ENCODE results near the gene LAMB4.

LAMB4 gene

GRCh38 chr7:108109221-108109908, 20.8 kb downstream of the LAMB4 start:
- Mint-ChIP-seq H3K4me3 (no peak overlapping the region), H3K9me3 (no peaks in the 10 kb centered on the region), H3K36me3 (no peaks in the 10 kb centered on the region), H3K27me3 (no peaks in the 10 kb centered on the region), H3K4me1 (no peaks in the 10 kb centered on the region), H3K27ac (no peak overlapping the region)
- ATAC-seq (ENCODE audit: low read depth) (peak; percentile 64), DNase-seq (ENCODE audit: low spot score in 2 of 2) (peak in 1 of 2 donors; percentile 18)

- Mint-ChIP-seq H3K4me1 (no peaks in the 10 kb centered on the region), H3K9me3 (no peaks in the 10 kb centered on the region), H3K36me3 (no peaks in the 10 kb centered on the region), H3K27me3 (peaks cover 2% of the 10 kb centered on the region), H3K4me3 (no peak overlapping the region), H3K27ac (no peak overlapping the region)
- DNase-seq (ENCODE audit: low spot score in 2 of 2) (no peak), ATAC-seq (ENCODE audit: low read depth) (no peak)
These were observed 22.0 kb downstream of the LAMB4 start for GRCh38 chr7:108108131-108108530.

- no peak for DNase-seq (ENCODE audit: low spot score in 2 of 2)
- peaks cover 2% of the 10 kb centered on the region for H3K27me3 Mint-ChIP-seq
- H3K9me3 Mint-ChIP-seq = no peaks in the 10 kb centered on the region
- H3K4me1 Mint-ChIP-seq = no peaks in the 10 kb centered on the region
- H3K4me3 Mint-ChIP-seq = no peak overlapping the region
- no peak for ATAC-seq (ENCODE audit: low read depth)
- no peaks in the 10 kb centered on the region for H3K36me3 Mint-ChIP-seq
- no peak overlapping the region for H3K27ac Mint-ChIP-seq
These were observed 25.8 kb downstream of the LAMB4 start for GRCh38 chr7:108104324-108104723.

- no peak overlapping the region for H3K27ac Mint-ChIP-seq
- H3K27me3 Mint-ChIP-seq = peaks cover 5% of the 10 kb centered on the region
- H3K36me3 Mint-ChIP-seq = no peaks in the 10 kb centered on the region
- no peak for ATAC-seq (ENCODE audit: low read depth)
- DNase-seq (ENCODE audit: low spot score in 2 of 2) = no peak
- H3K9me3 Mint-ChIP-seq = no peaks in the 10 kb centered on the region
- no peaks in the 10 kb centered on the region for H3K4me1 Mint-ChIP-seq
- H3K4me3 Mint-ChIP-seq = no peak overlapping the region
These were observed 26.4 kb downstream of the LAMB4 start for GRCh38 chr7:108103558-108104298.

GRCh38 chr7:108102671-108103312, 27.4 kb downstream of the LAMB4 start:
- DNase-seq (ENCODE audit: low spot score in 2 of 2) (no peak), ATAC-seq (ENCODE audit: low read depth) (no peak)
- Mint-ChIP-seq H3K9me3 (no peaks in the 10 kb centered on the region), H3K4me3 (no peak overlapping the region), H3K27me3 (peaks cover 5% of the 10 kb centered on the region), H3K27ac (no peak overlapping the region), H3K36me3 (no peaks in the 10 kb centered on the region), H3K4me1 (no peaks in the 10 kb centered on the region)

- Mint-ChIP-seq H3K9me3 (no peaks in the 10 kb centered on the region), H3K27me3 (peaks cover 5% of the 10 kb centered on the region), H3K4me1 (no peaks in the 10 kb centered on the region), H3K27ac (no peak overlapping the region), H3K36me3 (no peaks in the 10 kb centered on the region), H3K4me3 (no peak overlapping the region)
- DNase-seq (ENCODE audit: low spot score in 2 of 2) = no peak
- no peak for ATAC-seq (ENCODE audit: low read depth)
These were observed 28.4 kb downstream of the LAMB4 start for GRCh38 chr7:108101759-108102158.

GRCh38 chr7:108099713-108100112, 30.4 kb downstream of the LAMB4 start:
- DNase-seq (ENCODE audit: low spot score in 2 of 2) (no peak), ATAC-seq (ENCODE audit: low read depth) (no peak)
- Mint-ChIP-seq H3K27me3 (peaks cover 12% of the 10 kb centered on the region), H3K4me3 (no peak overlapping the region), H3K36me3 (no peaks in the 10 kb centered on the region), H3K9me3 (no peaks in the 10 kb centered on the region), H3K4me1 (peaks cover 8% of the 10 kb centered on the region), H3K27ac (no peak overlapping the region)

GRCh38 chr7:108097703-108098102, 32.5 kb downstream of the LAMB4 start:
- ATAC-seq (ENCODE audit: low read depth) (no peak), DNase-seq (ENCODE audit: low spot score in 2 of 2) (no peak)
- H3K36me3 Mint-ChIP-seq = no peaks in the 10 kb centered on the region
- H3K4me1 Mint-ChIP-seq = peaks cover 10% of the 10 kb centered on the region
- peaks cover 13% of the 10 kb centered on the region for H3K27me3 Mint-ChIP-seq
- H3K27ac Mint-ChIP-seq = no peak overlapping the region
- H3K9me3 Mint-ChIP-seq = no peaks in the 10 kb centered on the region
- no peak overlapping the region for H3K4me3 Mint-ChIP-seq

GRCh38 chr7:108096996-108097395, 33.2 kb downstream of the LAMB4 start:
- Mint-ChIP-seq H3K36me3 (no peaks in the 10 kb centered on the region), H3K27ac (no peak overlapping the region), H3K4me1 (peaks cover 10% of the 10 kb centered on the region), H3K27me3 (peaks cover 13% of the 10 kb centered on the region), H3K9me3 (no peaks in the 10 kb centered on the region), H3K4me3 (no peak overlapping the region)
- ATAC-seq (ENCODE audit: low read depth) = no peak
- DNase-seq (ENCODE audit: low spot score in 2 of 2) = no peak

GRCh38 chr7:108094933-108095710, 35.0 kb downstream of the LAMB4 start:
- H3K4me3 Mint-ChIP-seq = no peak overlapping the region
- DNase-seq (ENCODE audit: low spot score in 2 of 2) (no peak), ATAC-seq (ENCODE audit: low read depth) (peak; percentile 42)
- H3K9me3 Mint-ChIP-seq = no peaks in the 10 kb centered on the region
- no peak overlapping the region for H3K27ac Mint-ChIP-seq
- H3K27me3 Mint-ChIP-seq = peaks cover 18% of the 10 kb centered on the region
- no peaks in the 10 kb centered on the region for H3K36me3 Mint-ChIP-seq
- peaks cover 10% of the 10 kb centered on the region for H3K4me1 Mint-ChIP-seq

GRCh38 chr7:108094346-108094745, 35.8 kb downstream of the LAMB4 start:
- no peak for DNase-seq (ENCODE audit: low spot score in 2 of 2)
- no peaks in the 10 kb centered on the region for H3K9me3 Mint-ChIP-seq
- no peak for ATAC-seq (ENCODE audit: low read depth)
- peaks cover 20% of the 10 kb centered on the region for H3K27me3 Mint-ChIP-seq
- peaks cover 10% of the 10 kb centered on the region for H3K4me1 Mint-ChIP-seq
- H3K36me3 Mint-ChIP-seq = no peaks in the 10 kb centered on the region
- no peak overlapping the region for H3K27ac Mint-ChIP-seq
- H3K4me3 Mint-ChIP-seq = no peak overlapping the region

GRCh38 chr7:108093851-108094331, 36.3 kb downstream of the LAMB4 start:
- ATAC-seq (ENCODE audit: low read depth) (no peak), DNase-seq (ENCODE audit: low spot score in 2 of 2) (no peak)
- Mint-ChIP-seq H3K4me3 (no peak overlapping the region), H3K4me1 (peaks cover 10% of the 10 kb centered on the region), H3K36me3 (no peaks in the 10 kb centered on the region), H3K27ac (no peak overlapping the region), H3K9me3 (no peaks in the 10 kb centered on the region), H3K27me3 (peaks cover 16% of the 10 kb centered on the region)

- no peak overlapping the region for H3K27ac Mint-ChIP-seq
- no peaks in the 10 kb centered on the region for H3K9me3 Mint-ChIP-seq
- H3K27me3 Mint-ChIP-seq = peaks cover 16% of the 10 kb centered on the region
- H3K4me3 Mint-ChIP-seq = no peak overlapping the region
- no peaks in the 10 kb centered on the region for H3K36me3 Mint-ChIP-seq
- ATAC-seq (ENCODE audit: low read depth) (no peak), DNase-seq (ENCODE audit: low spot score in 2 of 2) (no peak)
- peaks cover 10% of the 10 kb centered on the region for H3K4me1 Mint-ChIP-seq
These were observed 36.8 kb downstream of the LAMB4 start for GRCh38 chr7:108093341-108093740.

GRCh38 chr7:108091461-108091831, 38.7 kb downstream of the LAMB4 start:
- no peaks in the 10 kb centered on the region for H3K9me3 Mint-ChIP-seq
- H3K4me3 Mint-ChIP-seq = no peak overlapping the region
- peaks cover 10% of the 10 kb centered on the region for H3K4me1 Mint-ChIP-seq
- no peak for DNase-seq (ENCODE audit: low spot score in 2 of 2)
- H3K27ac Mint-ChIP-seq = no peak overlapping the region
- no peak for ATAC-seq (ENCODE audit: low read depth)
- H3K27me3 Mint-ChIP-seq = peaks cover 16% of the 10 kb centered on the region
- H3K36me3 Mint-ChIP-seq = no peaks in the 10 kb centered on the region
